Fibroblast of mammary gland (primary cell): ENCODE data around the gene AFF3.
A peak's percentile ranks its signal among the peaks of the same experiment; 100 is the strongest.
"Not testable (repeated sequence)": the region's sequence is repeated elsewhere in the genome, so short reads cannot be mapped to it uniquely, and the experiment has no call there.

Experiments
- DNase-seq: peaks from one replicate; pipeline ENCODE4 v3.0.0-alpha.2; 2010; ENCODE audit warnings: low read depth
- H3K4me3 ChIP-seq: 2 replicates; pipeline ENCODE4 v1.5.1; 2011; ENCODE audit warnings: low read depth, mild to moderate bottlenecking, low read length, moderate library complexity; ENCODE audit not compliant: control insufficient read depth
- CTCF ChIP-seq: conservative IDR thresholded peaks from 2 replicates; pipeline ENCODE4 v1.5.1; 2011; ENCODE audit warnings: low read depth, low read length, inconsistent platforms; ENCODE audit not compliant: control insufficient read depth, insufficient read depth

Gene AFF3

GRCh38 chr2:100109986-100110613 is 32.3 kb downstream of the AFF3 start:
- H3K4me3 ChIP-seq: no peak overlapping the region
- no peak for TF ChIP-seq CTCF
- no peak for DNase-seq

- not testable (repeated sequence) for DNase-seq, H3K4me3 ChIP-seq
Observed at GRCh38 chr2:100108648-100109020, 33.8 kb downstream of the AFF3 start.

- TF ChIP-seq CTCF: no peak
- H3K4me3 ChIP-seq: no peak overlapping the region
- no peak for DNase-seq
Observed at GRCh38 chr2:100107906-100108647, 34.3 kb downstream of the AFF3 start.

GRCh38 chr2:100107440-100107839 is 35.0 kb downstream of the AFF3 start:
- DNase-seq: no peak
- no peak overlapping the region for H3K4me3 ChIP-seq
- no peak for TF ChIP-seq CTCF

- no peak for DNase-seq
- no peak overlapping the region for H3K4me3 ChIP-seq
- no peak for TF ChIP-seq CTCF
Observed at GRCh38 chr2:100106460-100106859, 35.9 kb downstream of the AFF3 start.

- H3K4me3 ChIP-seq: no peak overlapping the region
- DNase-seq: no peak
- no peak for TF ChIP-seq CTCF
Observed at GRCh38 chr2:100105678-100106054, 36.7 kb downstream of the AFF3 start.

GRCh38 chr2:100104718-100105677 is 37.4 kb downstream of the AFF3 start:
- no peak for TF ChIP-seq CTCF
- DNase-seq: no peak
- H3K4me3 ChIP-seq: peak overlapping the region; percentile 2

GRCh38 chr2:100104265-100104664 is 38.1 kb downstream of the AFF3 start:
- DNase-seq, H3K4me3 ChIP-seq: not testable (repeated sequence)

GRCh38 chr2:100103527-100104252 is 38.7 kb downstream of the AFF3 start:
- DNase-seq, H3K4me3 ChIP-seq: not testable (repeated sequence)
